ENCODE results near the gene LMO2. TPM values are rescaled to one million over a fixed set of nuclear protein-coding genes. Genes with fewer than 3 reads are reported as not detected.

Gene LMO2
- total RNA-seq, 6 donors from 2014 or later: 7.3 to 58.5 (median 34.1) TPM

- DNase-seq (no peak), ATAC-seq (ENCODE audit: low FRiP score in 2 of 2) (peak in 1 of 2 donors; percentile 48)
- Histone ChIP-seq H3K9me3 (no peaks in the 10 kb centered on the region), H3K27ac (no peak overlapping the region), H3K27me3 (no peaks in the 10 kb centered on the region), H3K4me1 (peaks cover 0 to 6% (median 3%) of the 10 kb centered on the region in 4 donors), H3K36me3 (no peaks in the 10 kb centered on the region), H3K4me3 (no peak overlapping the region)
- TF ChIP-seq POLR2A (IDR thresholded peaks at IDR 0.05): no peak
- no peak for TF ChIP-seq CTCF (IDR thresholded peaks at IDR 0.05)
- TF ChIP-seq EP300 (IDR thresholded peaks at IDR 0.05): no peak
- TF ChIP-seq POLR2AphosphoS5 (IDR thresholded peaks at IDR 0.05): no peak
- WGBS, 2 donors: 62 to 71% methylated on average over 3 of the region's 3 CpGs
Measured at GRCh38 chr11:33909150-33909549, 17.3 kb upstream of the LMO2 start.

GRCh38 chr11:33907421-33907820 is 15.5 kb upstream of the LMO2 start:
- 56 to 63% methylated on average over 9 of the region's 9 CpGs for WGBS, 2 donors
- H3K36me3 ChIP-seq: no peaks in the 10 kb centered on the region
- H3K4me1 ChIP-seq: peaks cover 0 to 6% (median 2%) of the 10 kb centered on the region in 4 donors
- H3K27ac ChIP-seq: no peak overlapping the region
- TF ChIP-seq POLR2A (IDR thresholded peaks at IDR 0.05) (no peak), CTCF (IDR thresholded peaks at IDR 0.05) (no peak), POLR2AphosphoS5 (IDR thresholded peaks at IDR 0.05) (no peak), EP300 (IDR thresholded peaks at IDR 0.05) (no peak)
- H3K4me3 ChIP-seq: no peak overlapping the region
- no peaks in the 10 kb centered on the region for H3K9me3 ChIP-seq
- DNase-seq (no peak), ATAC-seq (ENCODE audit: low FRiP score in 2 of 2) (no peak)
- H3K27me3 ChIP-seq: no peaks in the 10 kb centered on the region

- WGBS, 2 donors: 89 to 93% methylated on average over 11 of the region's 11 CpGs
- no peaks in the 10 kb centered on the region for H3K9me3 ChIP-seq
Measured at GRCh38 chr11:33906484-33907186, 14.8 kb upstream of the LMO2 start.

GRCh38 chr11:33904102-33904501 is 12.2 kb upstream of the LMO2 start:
- Histone ChIP-seq H3K9me3 (no peaks in the 10 kb centered on the region), H3K27me3 (no peaks in the 10 kb centered on the region), H3K36me3 (no peaks in the 10 kb centered on the region), H3K4me3 (no peak overlapping the region), H3K4me1 (peaks cover 11 to 15% (median 13%) of the 10 kb centered on the region in 4 donors), H3K27ac (no peak overlapping the region)
- DNase-seq (no peak), ATAC-seq (ENCODE audit: low FRiP score in 2 of 2) (no peak)
- TF ChIP-seq POLR2A (IDR thresholded peaks at IDR 0.05) (no peak), POLR2AphosphoS5 (IDR thresholded peaks at IDR 0.05) (no peak), CTCF (IDR thresholded peaks at IDR 0.05) (no peak), EP300 (IDR thresholded peaks at IDR 0.05) (no peak)
- 70 to 82% methylated on average over 5 of the region's 5 CpGs for WGBS, 2 donors

More at GRCh38 chr11:33906484-33907186, 14.8 kb upstream of the LMO2 start:
- no peak for TF ChIP-seq POLR2A (IDR thresholded peaks at IDR 0.05)
- TF ChIP-seq CTCF (IDR thresholded peaks at IDR 0.05): no peak
- no peak for TF ChIP-seq POLR2AphosphoS5 (IDR thresholded peaks at IDR 0.05)
- no peak for TF ChIP-seq EP300 (IDR thresholded peaks at IDR 0.05)
- no peaks in the 10 kb centered on the region for H3K27me3 ChIP-seq
- DNase-seq (no peak), ATAC-seq (ENCODE audit: low FRiP score in 2 of 2) (no peak)
- no peaks in the 10 kb centered on the region for H3K36me3 ChIP-seq
- no peak overlapping the region for H3K27ac ChIP-seq
- peaks cover 0 to 6% (median 0%) of the 10 kb centered on the region in 4 donors for H3K4me1 ChIP-seq
- no peak overlapping the region for H3K4me3 ChIP-seq
